ENCODE measurements around the gene RAB1A.

The RAB1A gene

GRCh38 chr2:65085148-65085547 lies 44.8 kb downstream of the RAB1A start:
- no peak for DNase-seq

GRCh38 chr2:65081232-65081685 lies 48.6 kb downstream of the RAB1A start:
- no peak for DNase-seq

- DNase-seq, result no peak
These were observed 50.9 kb downstream of the RAB1A start for GRCh38 chr2:65079017-65079416.

- DNase-seq, result no peak
These were observed 52.0 kb downstream of the RAB1A start for GRCh38 chr2:65077898-65078297.

- no peak for DNase-seq
These were observed 53.6 kb downstream of the RAB1A start for GRCh38 chr2:65076345-65076710.

GRCh38 chr2:65075605-65076344 lies 54.1 kb downstream of the RAB1A start:
- DNase-seq, result no peak

GRCh38 chr2:65075176-65075575 lies 54.7 kb downstream of the RAB1A start:
- no peak for DNase-seq

GRCh38 chr2:65073879-65074565 lies 55.9 kb downstream of the RAB1A start:
- no peak for DNase-seq

- DNase-seq, result no peak
These were observed 57.5 kb downstream of the RAB1A start for GRCh38 chr2:65072181-65072970.

- no peak for DNase-seq
These were observed 58.3 kb downstream of the RAB1A start for GRCh38 chr2:65071499-65072180.

- no peak for DNase-seq
These were observed 59.0 kb downstream of the RAB1A start for GRCh38 chr2:65070856-65071255.

- no peak for DNase-seq
These were observed 59.6 kb downstream of the RAB1A start for GRCh38 chr2:65070172-65070830.

GRCh38 chr2:65069439-65069824 lies 60.5 kb downstream of the RAB1A start:
- no peak for DNase-seq

- no peak for DNase-seq
These were observed 61.9 kb downstream of the RAB1A start for GRCh38 chr2:65067806-65068553.

- DNase-seq, result peak in 1 of 2 experiments; percentile 27
These were observed 65.0 kb downstream of the RAB1A start for GRCh38 chr2:65064728-65065552.

- no peak for DNase-seq
These were observed 66.8 kb downstream of the RAB1A start for GRCh38 chr2:65062843-65063825.

- peak in 1 of 2 experiments; percentile 42 for DNase-seq
These were observed 68.0 kb downstream of the RAB1A start for GRCh38 chr2:65061910-65062339.

- DNase-seq, result no peak
These were observed 68.6 kb downstream of the RAB1A start for GRCh38 chr2:65061146-65061909.

- no peak for DNase-seq
These were observed 70.8 kb downstream of the RAB1A start for GRCh38 chr2:65059071-65059470.
